KMS-11 (cell line): ENCODE measurements around the gene WNT4.

Experiments used
- H2AFZ ChIP-seq: fragments of 200-600 bp; sonication (generic); 2 replicates; pipeline ENCODE4 v1.6.1; 2016; ENCODE audit warnings: antibody characterized with exemption, mixed run types, low read depth
- H3K27ac ChIP-seq: fragments of 200-600 bp; sonication (generic); 2 replicates; pipeline ENCODE4 v1.6.1; 2016; ENCODE audit warnings: mild to moderate bottlenecking, mixed run types
- H3K27me3 ChIP-seq: fragments of 200-600 bp; sonication (generic); 2 replicates; pipeline ENCODE4 v1.6.1; 2017; ENCODE audit warnings: mild to moderate bottlenecking, low read depth, mixed run types, moderate library complexity; ENCODE audit not compliant: insufficient read depth
- H3K36me3 ChIP-seq: fragments of 200-600 bp; sonication (generic); 2 replicates; pipeline ENCODE4 v1.6.1; 2017; ENCODE audit warnings: mild to moderate bottlenecking, mixed run types; ENCODE audit not compliant: insufficient read depth
- H3K4me1 ChIP-seq: fragments of 200-600 bp; sonication (generic); 2 replicates; pipeline ENCODE4 v1.6.1; 2016; ENCODE audit warnings: mild to moderate bottlenecking, low read depth, mixed run types; ENCODE audit not compliant: poor library complexity, severe bottlenecking
- H3K4me2 ChIP-seq: fragments of 200-600 bp; sonication (generic); 2 replicates; pipeline ENCODE4 v1.7.0; 2016; ENCODE audit warnings: mild to moderate bottlenecking, mixed run types
- H3K4me3 ChIP-seq: fragments of 200-600 bp; sonication (generic); IDR thresholded peaks from 2 replicates; pipeline ENCODE4 v1.6.1; 2017; ENCODE audit warnings: low read depth, low read length, mixed read lengths; ENCODE audit not compliant: insufficient read depth
- H3K79me2 ChIP-seq: fragments of 200-600 bp; sonication (generic); 2 replicates; pipeline ENCODE4 v1.6.1; 2016; ENCODE audit warnings: low read depth, mixed run types; ENCODE audit not compliant: insufficient read depth
- H3K9ac ChIP-seq: fragments of 200-600 bp; sonication (generic); 2 replicates; pipeline ENCODE4 v1.6.1; 2016; ENCODE audit warnings: mild to moderate bottlenecking, mixed run types
- H4K20me1 ChIP-seq: fragments of 200-600 bp; sonication (generic); 2 replicates; pipeline ENCODE4 v1.6.1; 2016; ENCODE audit warnings: mild to moderate bottlenecking, mixed run types; ENCODE audit not compliant: insufficient read depth
- TF ChIP-seq, protein P1 (sequence below): fragments of 200-600 bp; sonication (generic); conservative IDR thresholded peaks from 2 replicates; pipeline ENCODE4 v1.6.1; 2017; ENCODE audit warnings: low read depth, mild to moderate bottlenecking, antibody characterized with exemption, low read length, moderate library complexity, mixed read lengths

Gene WNT4

DNA sequence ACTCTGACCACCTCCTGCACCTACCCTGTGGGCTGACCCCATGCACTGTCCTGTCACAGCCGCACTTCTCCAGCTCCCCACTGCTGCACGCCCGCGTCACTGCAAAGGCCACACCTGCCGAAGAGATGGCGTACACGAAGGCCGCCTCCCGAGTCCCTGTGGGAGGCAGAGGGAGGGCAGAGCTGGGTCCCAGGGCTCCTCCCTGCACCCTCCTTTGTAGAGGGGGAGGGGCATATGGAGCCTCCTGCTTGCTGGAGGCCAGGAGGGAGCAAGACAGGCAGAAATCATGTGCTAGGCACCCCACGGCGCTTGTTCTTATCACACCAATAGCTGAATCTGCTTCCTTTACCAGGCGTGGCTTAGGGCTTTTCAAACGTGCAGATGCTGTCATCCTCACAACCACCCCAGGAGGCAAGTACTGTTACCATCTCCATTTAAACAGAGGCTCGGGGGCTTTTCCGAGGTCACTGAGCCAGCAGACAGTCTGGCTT lies 21.4 kb downstream of the WNT4 start:
- Histone ChIP-seq H2AFZ (no peak overlapping the region), H3K9ac (no peak overlapping the region), H4K20me1 (no peaks in the 10 kb centered on the region), H3K36me3 (no peaks in the 10 kb centered on the region), H3K4me2 (no peak overlapping the region), H3K27me3 (no peaks in the 10 kb centered on the region), H3K4me3 (no peak overlapping the region), H3K79me2 (no peaks in the 10 kb centered on the region), H3K27ac (no peak overlapping the region), H3K4me1 (peaks cover 14% of the 10 kb centered on the region)
- TF ChIP-seq, protein P1, sequence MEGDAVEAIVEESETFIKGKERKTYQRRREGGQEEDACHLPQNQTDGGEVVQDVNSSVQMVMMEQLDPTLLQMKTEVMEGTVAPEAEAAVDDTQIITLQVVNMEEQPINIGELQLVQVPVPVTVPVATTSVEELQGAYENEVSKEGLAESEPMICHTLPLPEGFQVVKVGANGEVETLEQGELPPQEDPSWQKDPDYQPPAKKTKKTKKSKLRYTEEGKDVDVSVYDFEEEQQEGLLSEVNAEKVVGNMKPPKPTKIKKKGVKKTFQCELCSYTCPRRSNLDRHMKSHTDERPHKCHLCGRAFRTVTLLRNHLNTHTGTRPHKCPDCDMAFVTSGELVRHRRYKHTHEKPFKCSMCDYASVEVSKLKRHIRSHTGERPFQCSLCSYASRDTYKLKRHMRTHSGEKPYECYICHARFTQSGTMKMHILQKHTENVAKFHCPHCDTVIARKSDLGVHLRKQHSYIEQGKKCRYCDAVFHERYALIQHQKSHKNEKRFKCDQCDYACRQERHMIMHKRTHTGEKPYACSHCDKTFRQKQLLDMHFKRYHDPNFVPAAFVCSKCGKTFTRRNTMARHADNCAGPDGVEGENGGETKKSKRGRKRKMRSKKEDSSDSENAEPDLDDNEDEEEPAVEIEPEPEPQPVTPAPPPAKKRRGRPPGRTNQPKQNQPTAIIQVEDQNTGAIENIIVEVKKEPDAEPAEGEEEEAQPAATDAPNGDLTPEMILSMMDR, result no peak

DNA sequence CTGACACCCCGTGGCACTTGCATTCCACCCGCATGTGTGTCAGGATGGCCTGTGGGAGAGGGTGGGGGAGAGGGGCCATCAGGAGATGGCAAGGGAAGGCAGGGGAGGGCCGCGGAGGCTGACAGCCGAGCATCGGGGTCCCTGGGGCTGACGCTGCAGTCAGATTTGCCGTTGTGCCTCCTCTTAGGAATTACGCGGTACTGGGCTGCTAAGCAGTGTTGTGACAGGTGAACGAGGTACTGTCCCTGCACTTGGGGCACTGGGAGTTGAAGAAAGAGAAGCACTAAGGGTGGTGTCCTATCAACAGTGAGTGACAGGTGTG lies 22.5 kb downstream of the WNT4 start:
- Histone ChIP-seq H3K9ac (no peak overlapping the region), H3K36me3 (no peaks in the 10 kb centered on the region), H3K79me2 (no peaks in the 10 kb centered on the region), H3K27ac (no peak overlapping the region), H3K27me3 (no peaks in the 10 kb centered on the region), H3K4me1 (peaks cover 14% of the 10 kb centered on the region), H3K4me3 (no peak overlapping the region), H3K4me2 (no peak overlapping the region), H4K20me1 (no peaks in the 10 kb centered on the region), H2AFZ (no peak overlapping the region)
- TF ChIP-seq, protein P1, result no peak

DNA sequence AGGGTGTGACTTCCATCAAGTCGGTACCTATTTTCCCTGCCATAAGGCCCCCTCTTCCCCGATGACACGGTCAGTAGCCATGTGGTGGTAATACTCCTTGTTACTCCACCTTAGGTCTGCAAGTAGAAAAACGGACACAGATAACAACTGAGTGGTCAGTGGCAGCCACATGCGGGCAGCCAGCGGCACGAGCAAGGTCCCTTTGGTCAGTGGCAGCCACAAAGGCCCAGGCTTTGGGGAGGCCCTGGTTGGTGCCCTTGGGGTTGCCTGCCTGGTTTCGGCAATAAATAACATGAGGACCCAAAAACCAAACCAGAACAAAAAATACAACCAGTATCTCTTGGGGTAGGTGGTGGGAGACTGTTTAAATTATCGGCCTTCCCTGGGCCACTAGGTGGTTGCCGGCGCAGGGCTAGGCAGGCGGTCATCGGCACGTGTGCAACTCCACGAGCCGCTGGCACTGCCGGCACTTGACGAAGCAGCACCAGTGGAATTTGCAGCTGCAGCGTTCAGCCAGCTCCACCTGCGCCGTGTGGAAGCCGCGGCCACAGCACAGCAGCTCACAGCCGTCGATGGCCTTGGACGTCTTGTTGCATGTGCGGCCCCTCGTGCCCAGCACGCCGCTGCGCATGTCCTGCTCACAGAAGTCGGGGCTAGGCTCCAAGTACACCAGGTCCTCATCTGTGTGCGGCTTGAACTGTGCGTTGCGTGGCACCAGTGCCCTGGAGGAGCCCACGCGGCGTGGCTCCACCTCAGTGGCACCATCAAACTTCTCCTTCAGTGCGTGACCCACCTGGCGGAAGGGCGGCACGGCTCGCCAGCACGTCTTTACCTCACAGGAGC lies 23.1 kb downstream of the WNT4 start:
- TF ChIP-seq, protein P1, result no peak
- Histone ChIP-seq H3K36me3 (no peaks in the 10 kb centered on the region), H3K9ac (no peak overlapping the region), H4K20me1 (no peaks in the 10 kb centered on the region), H3K27me3 (no peaks in the 10 kb centered on the region), H3K27ac (no peak overlapping the region), H3K4me2 (no peak overlapping the region), H2AFZ (no peak overlapping the region), H3K4me1 (peaks cover 14% of the 10 kb centered on the region), H3K4me3 (no peak overlapping the region), H3K79me2 (no peaks in the 10 kb centered on the region)

DNA sequence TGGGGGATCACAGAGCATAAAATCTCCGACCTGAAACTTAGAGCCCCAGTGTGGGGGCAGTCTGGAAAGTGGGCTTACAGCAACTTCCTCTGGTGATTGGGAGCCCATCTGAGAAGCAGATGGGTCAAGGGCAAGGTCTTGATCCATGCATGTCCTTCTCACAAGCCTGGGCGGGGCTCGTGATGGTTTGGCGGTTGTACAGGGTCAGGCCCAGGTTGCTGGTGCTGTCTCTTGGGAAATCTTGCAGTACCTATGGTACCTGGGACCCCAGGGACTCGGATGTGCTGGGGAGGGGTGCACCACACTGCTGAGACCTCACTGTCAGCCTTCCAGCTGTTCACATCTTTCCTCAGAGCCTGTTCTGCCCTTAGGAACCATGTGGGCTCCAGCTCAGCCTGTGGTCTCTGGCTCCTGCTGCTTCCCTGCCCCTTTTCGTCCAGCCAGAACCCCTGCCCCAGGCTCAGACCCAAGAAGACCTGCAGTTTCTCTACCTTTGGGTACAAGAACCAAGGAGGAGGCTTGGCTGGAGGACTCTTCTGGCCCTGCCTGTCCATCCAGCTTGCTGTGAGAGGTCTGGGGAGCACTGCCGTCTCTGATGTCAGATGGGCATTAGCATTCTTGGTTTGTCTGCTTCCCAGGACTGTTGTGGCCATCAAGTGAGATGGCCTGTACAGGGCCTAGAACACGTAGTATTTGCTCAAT lies 24.5 kb downstream of the WNT4 start:
- TF ChIP-seq, protein P1, result no peak

More for the DNA sequence above, 24.5 kb downstream of the WNT4 start:
- H2AFZ ChIP-seq, result no peak overlapping the region
- no peak overlapping the region for H3K4me3 ChIP-seq
- no peaks in the 10 kb centered on the region for H4K20me1 ChIP-seq
- H3K9ac ChIP-seq, result no peak overlapping the region
- no peaks in the 10 kb centered on the region for H3K79me2 ChIP-seq
- H3K36me3 ChIP-seq, result no peaks in the 10 kb centered on the region
- H3K4me1 ChIP-seq, result peaks cover 14% of the 10 kb centered on the region
- H3K27me3 ChIP-seq, result no peaks in the 10 kb centered on the region
- no peak overlapping the region for H3K27ac ChIP-seq
- no peak overlapping the region for H3K4me2 ChIP-seq
